SK-MEL-5 (cell line): Measurements from ENCODE around the gene PRDX3. TPM values are rescaled to one million over a fixed set of nuclear protein-coding genes. Genes with fewer than 3 reads are reported as not detected.
"Not testable (repeated sequence)": the region's sequence is repeated elsewhere in the genome, so short reads cannot be mapped to it uniquely, and the experiment has no call there.

Experiments
- DNase-seq: peaks from one replicate; pipeline ENCODE4 v3.0.0-alpha.2; 2016; ENCODE audit warnings: low read depth, low spot score
- in situ Hi-C: cut with HindIII; loops from 2 replicates; pipeline ENCODE4 v1.10.0; 2016; ENCODE audit warnings: low sequenced_read_pairs, high pct_unique_total_duplicates, low pct_unique_long_range_greater_than_20kb
- total RNA-seq: library from RNA; depleted of rRNA; stranded (reverse); fragments of >200 nt; shearing (Covaris generic); gene quantifications from 2 replicates; pipeline ENCODE4 v1.2.3, GENCODE V29; 2014

PRDX3 gene
- total RNA-seq, 1 experiment from 2014 or later: 273 TPM

GRCh38 chr10:119139464-119140067 is 39.0 kb downstream of the PRDX3 start:
- in situ Hi-C loops: no loop called here
- DNase-seq: peak; percentile 53

GRCh38 chr10:119138346-119139306 is 40.0 kb downstream of the PRDX3 start:
- in situ Hi-C loops: no loop called here
- no peak for DNase-seq

- in situ Hi-C loops, DNase-seq: not testable (repeated sequence)
Observed at GRCh38 chr10:119137878-119138277, 40.7 kb downstream of the PRDX3 start.

GRCh38 chr10:119136084-119136483 is 42.5 kb downstream of the PRDX3 start:
- in situ Hi-C loops: no loop called here
- no peak for DNase-seq

- DNase-seq: no peak
- in situ Hi-C loops: no loop called here
Observed at GRCh38 chr10:119135513-119135881, 43.1 kb downstream of the PRDX3 start.

- in situ Hi-C loops: no loop called here
- DNase-seq: no peak
Observed at GRCh38 chr10:119133949-119134348, 44.7 kb downstream of the PRDX3 start.

GRCh38 chr10:119132521-119133345 is 45.9 kb downstream of the PRDX3 start:
- DNase-seq: no peak
- in situ Hi-C loops: no loop called here

- in situ Hi-C loops: no loop called here
- peak; percentile 15 for DNase-seq
Observed at GRCh38 chr10:119131512-119132240, 46.9 kb downstream of the PRDX3 start.

- DNase-seq: no peak
- in situ Hi-C loops: no loop called here
Observed at GRCh38 chr10:119129721-119130120, 48.9 kb downstream of the PRDX3 start.

GRCh38 chr10:119125942-119126341 is 52.7 kb downstream of the PRDX3 start:
- in situ Hi-C loops: no loop called here
- DNase-seq: no peak

- DNase-seq: no peak
Observed at GRCh38 chr10:119120875-119121274, 57.7 kb downstream of the PRDX3 start.

GRCh38 chr10:119120413-119120867 is 58.2 kb downstream of the PRDX3 start:
- in situ Hi-C loops: no loop called here
- no peak for DNase-seq

More at GRCh38 chr10:119120875-119121274, 57.7 kb downstream of the PRDX3 start:
- in situ Hi-C loops: no loop called here

GRCh38 chr10:119119400-119119799 is 59.2 kb downstream of the PRDX3 start:
- in situ Hi-C loops: no loop called here

GRCh38 chr10:119118231-119118630 is 60.4 kb downstream of the PRDX3 start:
- in situ Hi-C loops: no loop called here
- DNase-seq: no peak

More at GRCh38 chr10:119119400-119119799, 59.2 kb downstream of the PRDX3 start:
- DNase-seq: no peak
